GM12873 (cell line): Measurements from ENCODE around the gene USP4.

Source experiments
- TF ChIP-seq, protein P1 (sequence below): IDR thresholded peaks from 2 replicates; pipeline ENCODE4 v1.5.1; 2012; ENCODE audit warnings: low read depth, mild to moderate bottlenecking, moderate library complexity, low read length, control low read depth; ENCODE audit not compliant: insufficient read depth; ENCODE audit errors: missing control alignments

The USP4 gene

DNA sequence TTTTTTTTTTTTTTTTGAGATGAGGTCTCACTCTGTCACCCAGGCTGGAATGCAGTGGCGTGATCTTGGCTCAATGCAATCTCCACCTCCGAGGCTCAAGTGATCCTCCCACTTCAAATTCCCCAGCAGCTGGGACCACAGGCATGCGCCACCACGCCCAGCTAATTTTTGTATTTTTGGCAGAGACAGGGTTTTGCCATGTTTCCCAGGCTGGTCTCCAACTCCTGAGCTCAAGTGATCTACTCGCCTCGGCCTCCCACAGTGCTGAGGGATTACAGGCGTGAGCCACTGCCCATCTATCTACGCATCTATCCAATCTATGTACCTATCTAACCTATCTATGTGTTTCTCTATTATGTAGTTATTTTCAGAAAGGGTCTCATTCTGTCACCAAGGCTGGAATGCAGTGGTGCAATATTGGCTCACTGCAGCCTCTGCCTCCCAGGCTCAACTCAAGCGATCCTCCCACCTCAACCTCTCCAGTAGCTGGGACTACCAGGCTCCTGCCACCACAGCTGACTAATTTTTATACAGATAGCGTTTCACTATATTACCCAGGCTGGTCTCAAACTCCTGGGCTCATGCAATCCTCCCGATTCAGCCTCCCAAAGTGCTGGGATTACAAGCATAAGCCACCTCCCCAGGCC lies 38.5 kb upstream of the USP4 start:
- TF ChIP-seq, protein P1, sequence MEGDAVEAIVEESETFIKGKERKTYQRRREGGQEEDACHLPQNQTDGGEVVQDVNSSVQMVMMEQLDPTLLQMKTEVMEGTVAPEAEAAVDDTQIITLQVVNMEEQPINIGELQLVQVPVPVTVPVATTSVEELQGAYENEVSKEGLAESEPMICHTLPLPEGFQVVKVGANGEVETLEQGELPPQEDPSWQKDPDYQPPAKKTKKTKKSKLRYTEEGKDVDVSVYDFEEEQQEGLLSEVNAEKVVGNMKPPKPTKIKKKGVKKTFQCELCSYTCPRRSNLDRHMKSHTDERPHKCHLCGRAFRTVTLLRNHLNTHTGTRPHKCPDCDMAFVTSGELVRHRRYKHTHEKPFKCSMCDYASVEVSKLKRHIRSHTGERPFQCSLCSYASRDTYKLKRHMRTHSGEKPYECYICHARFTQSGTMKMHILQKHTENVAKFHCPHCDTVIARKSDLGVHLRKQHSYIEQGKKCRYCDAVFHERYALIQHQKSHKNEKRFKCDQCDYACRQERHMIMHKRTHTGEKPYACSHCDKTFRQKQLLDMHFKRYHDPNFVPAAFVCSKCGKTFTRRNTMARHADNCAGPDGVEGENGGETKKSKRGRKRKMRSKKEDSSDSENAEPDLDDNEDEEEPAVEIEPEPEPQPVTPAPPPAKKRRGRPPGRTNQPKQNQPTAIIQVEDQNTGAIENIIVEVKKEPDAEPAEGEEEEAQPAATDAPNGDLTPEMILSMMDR, result no peak

DNA sequence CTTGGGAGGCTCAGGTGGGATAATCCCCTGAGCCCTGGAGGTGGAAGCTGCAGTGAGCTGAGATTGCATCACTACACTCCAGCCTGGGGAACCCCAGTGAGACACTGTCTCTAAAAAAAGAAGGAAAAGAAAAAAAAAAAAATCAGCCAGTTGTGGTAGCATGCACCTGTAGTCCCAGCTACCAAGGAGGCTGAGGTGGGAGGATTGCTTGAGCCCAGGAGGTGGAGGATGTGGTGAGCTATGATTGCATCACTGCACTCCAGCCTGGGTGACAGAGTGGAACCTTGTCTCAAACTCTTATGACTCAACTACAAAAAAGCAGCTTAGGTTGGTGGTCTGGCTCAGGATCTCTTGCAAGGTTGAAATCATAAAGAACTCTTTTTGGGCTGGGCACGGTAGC lies 37.6 kb upstream of the USP4 start:
- TF ChIP-seq, protein P1, result no peak

DNA sequence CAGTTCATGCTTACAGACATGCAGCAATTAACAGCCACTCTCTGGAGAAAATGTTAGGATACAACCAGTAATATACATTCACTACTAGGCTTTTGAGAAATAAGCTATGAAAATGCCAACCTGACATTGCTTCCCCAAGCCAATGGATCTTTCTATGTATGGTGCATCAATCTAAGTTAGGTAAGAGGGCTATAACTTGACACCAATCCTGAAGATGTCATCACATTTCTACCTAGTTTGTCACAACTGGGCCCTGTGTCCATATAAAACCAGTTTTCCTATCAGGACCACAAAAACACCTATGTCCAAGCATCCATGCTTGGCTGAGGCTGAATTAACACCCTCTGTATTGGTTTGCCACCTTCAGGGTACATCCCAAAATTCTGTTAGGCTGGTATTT lies 32.1 kb upstream of the USP4 start:
- TF ChIP-seq, protein P1, result no peak

DNA sequence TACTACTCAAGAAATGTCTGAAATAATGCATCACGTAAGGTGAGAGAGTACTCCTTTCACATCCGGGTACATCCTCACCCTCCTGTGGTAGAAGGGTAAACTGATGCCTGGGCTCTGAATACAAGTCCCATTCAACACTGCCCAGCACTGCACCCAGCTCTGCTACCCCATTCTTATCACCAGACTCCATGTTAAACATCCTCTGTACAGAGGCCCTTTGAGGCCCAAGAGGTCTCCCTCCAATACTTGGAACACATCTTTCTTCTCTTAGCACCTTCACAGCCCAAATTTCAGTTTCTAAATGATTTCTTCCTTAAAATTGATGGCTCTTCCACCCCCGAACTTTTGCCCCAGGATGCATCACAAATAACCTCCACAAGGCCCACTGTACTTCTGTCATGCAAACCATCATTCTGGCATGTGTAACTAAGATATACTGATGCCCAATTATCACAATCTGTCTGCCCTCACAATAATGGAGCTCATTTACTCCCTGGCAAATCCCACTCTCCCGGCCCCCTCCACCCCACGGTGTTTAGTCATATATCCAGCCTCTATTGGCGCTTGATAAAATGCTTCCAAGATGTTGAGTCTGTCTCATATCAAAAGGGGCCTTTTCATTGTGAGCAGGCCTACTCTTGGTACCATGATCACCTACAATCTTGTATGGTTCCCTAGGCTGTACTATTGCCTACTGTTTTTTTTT lies 30.9 kb upstream of the USP4 start:
- TF ChIP-seq, protein P1, result no peak

DNA sequence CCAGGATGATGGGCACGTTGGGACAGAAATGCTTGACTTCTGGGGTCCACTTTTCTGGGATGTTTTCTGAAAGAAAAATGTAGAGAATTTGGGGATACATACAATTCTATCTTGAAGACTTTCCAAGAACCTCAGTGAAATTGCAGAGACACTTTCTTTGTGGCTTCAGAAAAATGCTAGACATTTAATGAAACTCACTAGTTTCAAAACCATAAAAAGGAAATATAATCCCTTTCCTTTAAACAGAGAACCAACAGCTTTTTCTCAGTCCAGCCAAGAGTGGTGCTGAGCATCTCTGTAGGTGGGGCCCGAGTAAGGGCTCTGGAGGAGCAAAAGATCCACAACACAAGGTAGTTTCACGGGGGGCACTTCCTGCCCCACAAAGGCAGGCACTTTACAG lies 22.7 kb upstream of the USP4 start:
- TF ChIP-seq, protein P1, result no peak

DNA sequence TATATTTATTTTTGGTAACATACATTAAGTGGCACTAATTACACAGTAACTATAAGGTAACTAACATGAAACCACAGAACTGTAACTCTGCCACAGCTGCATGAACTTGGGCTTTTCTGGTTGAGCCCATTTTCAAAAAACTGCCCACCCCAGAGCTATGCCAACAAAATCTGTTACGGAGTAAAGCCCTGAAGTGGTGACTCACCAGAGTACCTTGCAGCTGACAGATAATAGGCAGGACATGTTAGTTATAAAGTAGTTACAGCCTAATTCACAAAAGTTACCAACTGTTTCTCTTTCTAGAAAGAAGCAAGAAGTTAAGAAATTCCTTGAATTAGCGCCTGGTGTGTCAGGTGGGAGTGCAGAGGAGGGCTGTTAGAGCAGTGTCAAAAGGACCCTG lies 19.8 kb upstream of the USP4 start:
- TF ChIP-seq, protein P1, result no peak

DNA sequence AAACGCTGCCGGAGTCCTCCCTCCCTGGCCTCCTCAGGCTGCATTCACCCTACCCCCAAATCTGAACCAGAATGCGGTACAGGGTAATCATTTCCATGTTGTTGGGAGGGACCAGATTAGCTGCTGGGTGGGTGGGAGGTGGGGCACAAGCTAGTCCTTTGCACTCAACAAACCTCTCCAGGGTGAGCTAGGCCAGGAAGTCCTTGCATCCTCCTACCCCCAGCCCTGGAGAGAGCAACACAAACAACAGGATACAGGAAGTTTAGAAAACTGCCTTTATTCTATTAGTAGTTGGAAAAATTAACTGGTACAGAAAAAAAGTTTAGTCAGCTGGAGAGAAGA lies 19.0 kb upstream of the USP4 start:
- TF ChIP-seq, protein P1, result no peak
